Activated T-helper 17 cell treated with anti-CD3 and anti-CD28 coated beads, Interleukin-2, amount 50 U/mL, for 72 hours (primary cell): ENCODE measurements around the gene LCN6. TPM values are rescaled to one million over a fixed set of nuclear protein-coding genes. Genes with fewer than 3 reads are reported as not detected.

Experiments
- ATAC-seq: fragments of 150-1000 bp; cut with Tn5 transposase; replicated peaks from 2 replicates; pipeline ENCODE4 v1.10.0; 2021; ENCODE audit warnings: mild to moderate bottlenecking, moderate library complexity
- H3K27ac Mint-ChIP-seq: one replicate; pipeline ENCODE4 v1.8.0; 2022; ENCODE audit warnings: mixed read lengths
- H3K27me3 Mint-ChIP-seq: one replicate; pipeline ENCODE4 v1.8.0; 2022; ENCODE audit warnings: mixed read lengths
- H3K36me3 Mint-ChIP-seq: one replicate; pipeline ENCODE4 v1.8.0; 2022; ENCODE audit warnings: low read depth, mild to moderate bottlenecking, mixed read lengths
- H3K4me1 Mint-ChIP-seq: one replicate; pipeline ENCODE4 v1.8.0; 2022; ENCODE audit warnings: mixed read lengths
- H3K4me3 Mint-ChIP-seq: one replicate; pipeline ENCODE4 v1.8.0; 2022; ENCODE audit warnings: mild to moderate bottlenecking, mixed read lengths
- H3K9me3 Mint-ChIP-seq: one replicate; pipeline ENCODE4 v1.8.0; 2022; ENCODE audit warnings: mixed read lengths
- total RNA-seq, 2 donors: library from RNA; stranded (reverse); gene quantifications; one replicate each; pipeline ENCODE4 v1.2.3, GENCODE V29; 2022

Gene LCN6
- total RNA-seq, 2 donors from 2014 or later: not detected

GRCh38 chr9:136746621-136747020, 1.7 kb downstream of the LCN6 start:
- ATAC-seq: no peak
- Mint-ChIP-seq H3K27ac (no peak overlapping the region), H3K27me3 (peaks cover 6% of the 10 kb centered on the region), H3K36me3 (no peaks in the 10 kb centered on the region), H3K9me3 (no peaks in the 10 kb centered on the region), H3K4me3 (no peak overlapping the region), H3K4me1 (no peaks in the 10 kb centered on the region)

GRCh38 chr9:136746155-136746490, 2.2 kb downstream of the LCN6 start:
- ATAC-seq: no peak
- Mint-ChIP-seq H3K4me3 (no peak overlapping the region), H3K9me3 (no peaks in the 10 kb centered on the region), H3K4me1 (no peaks in the 10 kb centered on the region), H3K36me3 (no peaks in the 10 kb centered on the region), H3K27me3 (peaks cover 6% of the 10 kb centered on the region), H3K27ac (no peak overlapping the region)

GRCh38 chr9:136745389-136746154, 2.8 kb downstream of the LCN6 start:
- no peak for ATAC-seq
- Mint-ChIP-seq H3K27me3 (peaks cover 6% of the 10 kb centered on the region), H3K4me3 (no peak overlapping the region), H3K9me3 (no peaks in the 10 kb centered on the region), H3K4me1 (no peaks in the 10 kb centered on the region), H3K27ac (no peak overlapping the region), H3K36me3 (no peaks in the 10 kb centered on the region)

GRCh38 chr9:136744773-136745172, 3.6 kb downstream of the LCN6 start:
- Mint-ChIP-seq H3K9me3 (no peaks in the 10 kb centered on the region), H3K4me1 (no peaks in the 10 kb centered on the region), H3K27ac (no peak overlapping the region), H3K36me3 (no peaks in the 10 kb centered on the region), H3K27me3 (peaks cover 6% of the 10 kb centered on the region), H3K4me3 (no peak overlapping the region)
- no peak for ATAC-seq

- Mint-ChIP-seq H3K36me3 (no peaks in the 10 kb centered on the region), H3K4me1 (no peaks in the 10 kb centered on the region), H3K27me3 (peaks cover 6% of the 10 kb centered on the region), H3K9me3 (no peaks in the 10 kb centered on the region), H3K4me3 (no peak overlapping the region), H3K27ac (no peak overlapping the region)
- ATAC-seq: no peak
Measured at GRCh38 chr9:136743639-136744211, 4.6 kb downstream of the LCN6 start.

GRCh38 chr9:136742591-136743391, 5.5 kb downstream of the LCN6 start, which contains the start of gene LCN10:
Gene LCN10 (minus strand): TSS chr9:136742940. CDS start chr9:136742903, 37 bp downstream.
- ATAC-seq: no peak
- Mint-ChIP-seq H3K4me3 (peak within 1 kb of the TSS; percentile 61), H3K27me3 (peaks cover 3% of the 10 kb centered on the region), H3K36me3 (no peaks in the 10 kb centered on the region), H3K9me3 (no peaks in the 10 kb centered on the region), H3K27ac (no peak within 1 kb of the TSS), H3K4me1 (no peaks in the 10 kb centered on the region)

GRCh38 chr9:136741883-136742571, 6.3 kb downstream of the LCN6 start:
- peaks cover 2% of the 10 kb centered on the region for H3K27me3 Mint-ChIP-seq
- no peaks in the 10 kb centered on the region for H3K9me3 Mint-ChIP-seq
- ATAC-seq: peak; percentile 82
- H3K4me1 Mint-ChIP-seq: no peaks in the 10 kb centered on the region
- H3K4me3 Mint-ChIP-seq: peak overlapping the region; percentile 61
- no peak overlapping the region for H3K27ac Mint-ChIP-seq
- H3K36me3 Mint-ChIP-seq: no peaks in the 10 kb centered on the region

- H3K36me3 Mint-ChIP-seq: no peaks in the 10 kb centered on the region
- no peaks in the 10 kb centered on the region for H3K9me3 Mint-ChIP-seq
- peak overlapping the region; percentile 61 for H3K4me3 Mint-ChIP-seq
- no peaks in the 10 kb centered on the region for H3K27me3 Mint-ChIP-seq
- no peak overlapping the region for H3K27ac Mint-ChIP-seq
- ATAC-seq: peak; percentile 23
- no peaks in the 10 kb centered on the region for H3K4me1 Mint-ChIP-seq
Measured at GRCh38 chr9:136740971-136741882, 7.1 kb downstream of the LCN6 start.

- Mint-ChIP-seq H3K4me1 (no peaks in the 10 kb centered on the region), H3K9me3 (no peaks in the 10 kb centered on the region), H3K4me3 (no peak overlapping the region), H3K27ac (no peak overlapping the region), H3K27me3 (no peaks in the 10 kb centered on the region), H3K36me3 (no peaks in the 10 kb centered on the region)
- ATAC-seq: no peak
Measured at GRCh38 chr9:136740491-136740890, 7.8 kb downstream of the LCN6 start.

GRCh38 chr9:136740069-136740468, 8.3 kb downstream of the LCN6 start:
- ATAC-seq: no peak
- H3K9me3 Mint-ChIP-seq: no peaks in the 10 kb centered on the region
- no peaks in the 10 kb centered on the region for H3K27me3 Mint-ChIP-seq
- H3K4me1 Mint-ChIP-seq: no peaks in the 10 kb centered on the region
- no peak overlapping the region for H3K27ac Mint-ChIP-seq
- no peaks in the 10 kb centered on the region for H3K36me3 Mint-ChIP-seq
- no peak overlapping the region for H3K4me3 Mint-ChIP-seq

GRCh38 chr9:136739509-136739908, 8.8 kb downstream of the LCN6 start:
- ATAC-seq: no peak
- Mint-ChIP-seq H3K4me1 (no peaks in the 10 kb centered on the region), H3K27me3 (no peaks in the 10 kb centered on the region), H3K36me3 (no peaks in the 10 kb centered on the region), H3K9me3 (no peaks in the 10 kb centered on the region), H3K27ac (no peak overlapping the region), H3K4me3 (no peak overlapping the region)

- no peaks in the 10 kb centered on the region for H3K36me3 Mint-ChIP-seq
- no peaks in the 10 kb centered on the region for H3K4me1 Mint-ChIP-seq
- ATAC-seq: no peak
- H3K4me3 Mint-ChIP-seq: no peak overlapping the region
- no peaks in the 10 kb centered on the region for H3K9me3 Mint-ChIP-seq
- no peak overlapping the region for H3K27ac Mint-ChIP-seq
- H3K27me3 Mint-ChIP-seq: no peaks in the 10 kb centered on the region
Measured at GRCh38 chr9:136738960-136739359, 9.4 kb downstream of the LCN6 start.

GRCh38 chr9:136735812-136736480, 12.4 kb downstream of the LCN6 start:
- Mint-ChIP-seq H3K4me3 (no peak overlapping the region), H3K4me1 (peaks cover 6% of the 10 kb centered on the region), H3K27ac (no peak overlapping the region), H3K9me3 (no peaks in the 10 kb centered on the region), H3K27me3 (no peaks in the 10 kb centered on the region), H3K36me3 (no peaks in the 10 kb centered on the region)
- ATAC-seq: no peak
